SU-DHL-6 (cell line): ENCODE data around the gene FXYD2.

Experiments
- H2AFZ ChIP-seq: fragments of 200-600 bp; sonication (generic); 2 replicates; pipeline ENCODE4 v1.6.1; 2014; ENCODE audit warnings: low read depth, mild to moderate bottlenecking, moderate library complexity, mixed read lengths, antibody characterized with exemption, low read length; ENCODE audit not compliant: severe bottlenecking
- H3F3A ChIP-seq: fragments of 200-600 bp; shearing (Covaris generic); 2 replicates; pipeline ENCODE4 v1.6.0; 2016; ENCODE audit warnings: antibody characterized with exemption, mild to moderate bottlenecking; ENCODE audit not compliant: insufficient read depth
- H3K27ac ChIP-seq: fragments of 200-600 bp; sonication (generic); 2 replicates; pipeline ENCODE4 v1.5.1; 2016; ENCODE audit warnings: low read depth, mild to moderate bottlenecking, low read length, moderate library complexity, mixed read lengths
- H3K27me3 ChIP-seq: fragments of 200-600 bp; sonication (generic), shearing (Covaris generic); 2 replicates; pipeline ENCODE4 v1.6.0; 2014; ENCODE audit warnings: mild to moderate bottlenecking, low read length
- H3K36me3 ChIP-seq: fragments of 200-600 bp; sonication (generic); 2 replicates; pipeline ENCODE4 v1.6.1; 2014; ENCODE audit warnings: mild to moderate bottlenecking, low read length, mixed read lengths
- H3K4me2 ChIP-seq: fragments of 300-600, 200-600 bp; shearing (Covaris generic), sonication (generic); 2 replicates; pipeline ENCODE4 v1.6.0; 2014; ENCODE audit warnings: low read length, low read depth, mild to moderate bottlenecking; ENCODE audit not compliant: poor library complexity, severe bottlenecking
- H3K4me3 ChIP-seq: fragments of 200-600 bp; sonication (generic); 2 replicates; pipeline ENCODE4 v1.5.1; 2014; ENCODE audit warnings: antibody characterized with exemption, low read length, mild to moderate bottlenecking, mixed read lengths; ENCODE audit not compliant: insufficient read depth, poor library complexity, severe bottlenecking
- H3K79me2 ChIP-seq: fragments of 200-600 bp; sonication (generic); 2 replicates; pipeline ENCODE4 v1.6.1; 2014; ENCODE audit warnings: mild to moderate bottlenecking, low read length, moderate library complexity; ENCODE audit not compliant: insufficient read depth
- H3K9ac ChIP-seq: fragments of 200-600 bp; sonication (generic); 2 replicates; pipeline ENCODE4 v1.7.0; 2014; ENCODE audit warnings: mild to moderate bottlenecking, low read length
- H3K9me2 ChIP-seq: fragments of 200-600 bp; sonication (generic); replicated peaks from 2 replicates; pipeline ENCODE4 v1.6.1; 2014; ENCODE audit warnings: low read length; ENCODE audit not compliant: insufficient read depth
- H3K9me3 ChIP-seq: fragments of 200-600 bp; sonication (generic); 2 replicates; pipeline ENCODE4 v1.6.1; 2014; ENCODE audit warnings: low read length, mixed read lengths; ENCODE audit not compliant: insufficient read depth
- H4K20me1 ChIP-seq: fragments of 200-600 bp; sonication (generic); 2 replicates; pipeline ENCODE4 v1.6.1; 2014; ENCODE audit warnings: low read depth, mild to moderate bottlenecking, antibody characterized with exemption, low read length, moderate library complexity, mixed read lengths
- EZH2phosphoT487 ChIP-seq: fragments of 200-600 bp; sonication (generic), shearing (Covaris generic); conservative IDR thresholded peaks from 2 replicates; pipeline ENCODE4 v1.6.1; 2018; ENCODE audit warnings: mild to moderate bottlenecking, antibody characterized with exemption, low read length, moderate library complexity, mixed read lengths
- TF ChIP-seq, protein P1 (sequence below): fragments of 200-600 bp; sonication (generic); IDR thresholded peaks from one replicate; pipeline ENCODE4 v1.5.1; 2017; ENCODE audit warnings: antibody characterized with exemption, mild to moderate bottlenecking, low read length, moderate library complexity; ENCODE audit not compliant: insufficient read depth, poor library complexity, severe bottlenecking

The FXYD2 gene

DNA sequence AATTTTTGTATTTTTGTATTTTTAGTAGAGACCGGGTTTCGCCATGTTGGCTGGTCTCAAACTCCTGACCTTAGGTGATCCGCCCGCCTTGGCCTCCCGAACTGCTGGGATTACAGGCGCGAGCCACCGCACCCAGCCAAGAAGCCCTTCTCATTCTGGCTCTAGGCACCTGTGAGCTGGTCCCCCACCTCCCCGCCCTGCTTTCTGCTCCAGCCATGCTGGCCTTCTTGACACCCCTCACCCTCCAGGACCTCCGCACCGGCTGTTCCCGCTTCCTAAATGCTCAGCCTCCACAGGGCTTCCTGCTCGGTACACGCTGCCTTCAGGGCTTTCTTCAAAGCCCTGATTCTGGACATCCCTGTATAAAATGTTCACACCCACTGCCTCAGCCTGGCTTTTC is 5.5 kb upstream of the FXYD2 start:
- H3K9me3 ChIP-seq, result no peaks in the 10 kb centered on the region
- H3K4me2 ChIP-seq, result no peak overlapping the region
- H2AFZ ChIP-seq, result no peak overlapping the region
- H3K4me3 ChIP-seq, result no peak overlapping the region
- no peaks in the 10 kb centered on the region for H3K79me2 ChIP-seq
- H3F3A ChIP-seq, result no peaks in the 10 kb centered on the region
- H3K9me2 ChIP-seq, result no peaks in the 10 kb centered on the region
- H3K36me3 ChIP-seq, result no peaks in the 10 kb centered on the region
- no peak overlapping the region for H3K9ac ChIP-seq
- H3K27me3 ChIP-seq, result no peaks in the 10 kb centered on the region
- no peaks in the 10 kb centered on the region for H4K20me1 ChIP-seq
- TF ChIP-seq, protein P1, sequence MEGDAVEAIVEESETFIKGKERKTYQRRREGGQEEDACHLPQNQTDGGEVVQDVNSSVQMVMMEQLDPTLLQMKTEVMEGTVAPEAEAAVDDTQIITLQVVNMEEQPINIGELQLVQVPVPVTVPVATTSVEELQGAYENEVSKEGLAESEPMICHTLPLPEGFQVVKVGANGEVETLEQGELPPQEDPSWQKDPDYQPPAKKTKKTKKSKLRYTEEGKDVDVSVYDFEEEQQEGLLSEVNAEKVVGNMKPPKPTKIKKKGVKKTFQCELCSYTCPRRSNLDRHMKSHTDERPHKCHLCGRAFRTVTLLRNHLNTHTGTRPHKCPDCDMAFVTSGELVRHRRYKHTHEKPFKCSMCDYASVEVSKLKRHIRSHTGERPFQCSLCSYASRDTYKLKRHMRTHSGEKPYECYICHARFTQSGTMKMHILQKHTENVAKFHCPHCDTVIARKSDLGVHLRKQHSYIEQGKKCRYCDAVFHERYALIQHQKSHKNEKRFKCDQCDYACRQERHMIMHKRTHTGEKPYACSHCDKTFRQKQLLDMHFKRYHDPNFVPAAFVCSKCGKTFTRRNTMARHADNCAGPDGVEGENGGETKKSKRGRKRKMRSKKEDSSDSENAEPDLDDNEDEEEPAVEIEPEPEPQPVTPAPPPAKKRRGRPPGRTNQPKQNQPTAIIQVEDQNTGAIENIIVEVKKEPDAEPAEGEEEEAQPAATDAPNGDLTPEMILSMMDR, result no peak
- TF ChIP-seq EZH2phosphoT487, result no peak
- no peak overlapping the region for H3K27ac ChIP-seq

DNA sequence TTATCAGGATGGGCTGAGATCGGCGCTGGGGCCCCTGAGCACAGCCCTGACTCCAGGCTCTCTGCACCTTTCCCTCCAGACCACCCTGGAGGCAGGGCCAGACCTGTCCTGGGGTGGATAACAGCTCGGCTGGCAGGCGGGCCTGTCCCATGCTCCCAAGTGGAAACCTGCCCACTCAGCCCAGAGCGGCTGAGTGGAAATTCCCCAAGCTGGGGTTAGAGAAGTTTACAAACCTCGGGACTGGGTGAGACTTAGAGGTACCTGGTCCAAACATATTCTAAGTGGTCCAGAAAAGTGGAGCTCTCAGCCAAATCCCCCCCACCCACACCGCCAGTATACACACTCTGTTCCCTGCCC is 4.8 kb upstream of the FXYD2 start:
- no peak overlapping the region for H2AFZ ChIP-seq
- no peaks in the 10 kb centered on the region for H3K36me3 ChIP-seq
- H3K4me2 ChIP-seq, result no peak overlapping the region
- H3K27me3 ChIP-seq, result no peaks in the 10 kb centered on the region
- H3K9me2 ChIP-seq, result no peaks in the 10 kb centered on the region
- no peaks in the 10 kb centered on the region for H3F3A ChIP-seq
- no peaks in the 10 kb centered on the region for H3K79me2 ChIP-seq
- no peaks in the 10 kb centered on the region for H3K9me3 ChIP-seq
- no peak overlapping the region for H3K27ac ChIP-seq
- TF ChIP-seq, protein P1, result no peak
- no peak overlapping the region for H3K4me3 ChIP-seq
- H4K20me1 ChIP-seq, result no peaks in the 10 kb centered on the region
- no peak overlapping the region for H3K9ac ChIP-seq

DNA sequence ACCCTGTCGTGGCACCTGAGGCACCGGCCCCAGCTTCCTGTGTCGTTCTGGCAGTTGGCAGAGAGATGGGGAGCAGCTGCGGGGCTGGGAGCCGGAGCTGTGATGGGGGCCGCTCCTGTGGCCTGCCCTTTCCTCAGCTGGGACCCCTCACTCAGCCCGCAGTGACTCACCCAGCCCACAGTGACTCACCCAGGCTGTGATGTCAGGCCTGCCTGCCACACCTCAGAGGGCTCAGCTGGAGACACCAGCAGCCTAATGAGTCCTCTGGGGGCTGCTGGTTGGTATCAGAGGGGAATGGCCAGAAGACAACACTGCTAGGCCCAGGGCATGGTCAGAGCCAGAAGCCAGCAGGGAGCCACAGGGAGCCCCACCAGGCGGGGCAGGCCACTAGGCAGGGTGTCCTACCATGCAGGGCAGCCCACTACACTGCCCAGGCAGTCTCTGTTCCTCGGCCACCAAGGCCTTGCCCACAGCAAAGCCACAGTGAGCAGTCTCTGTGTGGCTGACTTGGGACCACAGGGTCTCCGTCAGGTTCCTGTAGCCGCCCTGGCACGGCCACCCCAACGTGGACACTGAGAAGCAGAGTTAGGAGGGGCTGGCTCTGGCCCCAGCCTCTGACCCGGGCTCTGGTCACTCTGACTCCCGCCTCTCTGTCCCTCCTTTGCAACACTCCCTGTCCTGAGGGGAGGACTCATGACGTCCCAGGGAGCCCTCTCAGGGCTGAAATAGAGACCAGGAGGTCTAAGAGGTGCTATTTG is 4.2 kb upstream of the FXYD2 start:
- no peak overlapping the region for H3K9ac ChIP-seq
- no peak overlapping the region for H3K4me3 ChIP-seq
- no peak overlapping the region for H2AFZ ChIP-seq
- H3K27ac ChIP-seq, result no peak overlapping the region
- TF ChIP-seq EZH2phosphoT487, result no peak
- TF ChIP-seq, protein P1, result no peak
- H3K9me2 ChIP-seq, result no peaks in the 10 kb centered on the region
- no peaks in the 10 kb centered on the region for H3K27me3 ChIP-seq
- H3K79me2 ChIP-seq, result no peaks in the 10 kb centered on the region
- no peaks in the 10 kb centered on the region for H4K20me1 ChIP-seq
- H3K9me3 ChIP-seq, result no peaks in the 10 kb centered on the region
- H3K36me3 ChIP-seq, result no peaks in the 10 kb centered on the region
- H3K4me2 ChIP-seq, result no peak overlapping the region
- H3F3A ChIP-seq, result no peaks in the 10 kb centered on the region
